NCI-H446 (cell line): ENCODE measurements around the gene PSME4.
"Not testable (repeated sequence)": the region's sequence is repeated elsewhere in the genome, so short reads cannot be mapped to it uniquely, and the experiment has no call there.

Source experiments
- DNase-seq, 2 experiments: peaks; one replicate each; lab custom pipeline; 2025; lab: John Stamatoyannopoulos, UW

The PSME4 gene

GRCh38 chr2:53886406-53887280, 84.2 kb downstream of the PSME4 start:
- DNase-seq, result no peak

GRCh38 chr2:53884883-53885282, 85.9 kb downstream of the PSME4 start:
- no peak for DNase-seq

GRCh38 chr2:53881986-53882385, 88.8 kb downstream of the PSME4 start:
- no peak for DNase-seq

GRCh38 chr2:53881360-53881759, 89.4 kb downstream of the PSME4 start:
- DNase-seq, result no peak

GRCh38 chr2:53880756-53881155, 90.0 kb downstream of the PSME4 start:
- DNase-seq, result no peak

GRCh38 chr2:53877556-53877955, 93.2 kb downstream of the PSME4 start:
- no peak for DNase-seq

- no peak for DNase-seq
Measured at GRCh38 chr2:53877112-53877511, 93.7 kb downstream of the PSME4 start.

GRCh38 chr2:53874401-53874950, 96.3 kb downstream of the PSME4 start:
- DNase-seq, result no peak

- no peak for DNase-seq
Measured at GRCh38 chr2:53867773-53868172, 103.0 kb downstream of the PSME4 start.

GRCh38 chr2:53867169-53867568, 103.6 kb downstream of the PSME4 start:
- DNase-seq, result no peak

GRCh38 chr2:53865962-53866361, 104.8 kb downstream of the PSME4 start:
- DNase-seq, result no peak

- no peak for DNase-seq
Measured at GRCh38 chr2:53865264-53865663, 105.5 kb downstream of the PSME4 start.

- DNase-seq, result no peak
Measured at GRCh38 chr2:53863538-53864227, 107.1 kb downstream of the PSME4 start.

GRCh38 chr2:53861824-53862223, 109.0 kb downstream of the PSME4 start:
- DNase-seq, result no peak

GRCh38 chr2:53859206-53860181, 111.3 kb downstream of the PSME4 start, which contains the start of gene GPR75:
Gene GPR75, minus strand, starts transcription at chr2:53859967. Its CDS starts 5,211 bp downstream, at chr2:53854756.
- DNase-seq, result no peak

GRCh38 chr2:53856272-53856671, 114.5 kb downstream of the PSME4 start:
- DNase-seq, result no peak

- DNase-seq, result no peak
Measured at GRCh38 chr2:53854678-53855077, 116.1 kb downstream of the PSME4 start.

- no peak for DNase-seq
Measured at GRCh38 chr2:53852532-53852931, 118.3 kb downstream of the PSME4 start.

GRCh38 chr2:53851052-53851757, 119.6 kb downstream of the PSME4 start:
- not testable (repeated sequence) for DNase-seq

- DNase-seq, result no peak
Measured at GRCh38 chr2:53848062-53848461, 122.7 kb downstream of the PSME4 start.

GRCh38 chr2:53843595-53843994, 127.2 kb downstream of the PSME4 start:
- DNase-seq, result no peak
